Activated T-cell treated with anti-CD3 and anti-CD28 coated beads, Interleukin-2, amount 50 U/mL, for 24 hours (primary cell): ENCODE data around the gene FGF21.
"Not testable (repeated sequence)": the region's sequence is repeated elsewhere in the genome, so short reads cannot be mapped to it uniquely, and the experiment has no call there.

Experiments used
- DNase-seq: peaks from one replicate; pipeline ENCODE4 v3.0.0-alpha.2; 2020
- H3K27ac Mint-ChIP-seq: 2 replicates; pipeline ENCODE4 v1.8.0; 2020; ENCODE audit warnings: mild to moderate bottlenecking, mixed read lengths
- H3K27me3 Mint-ChIP-seq: 2 replicates; pipeline ENCODE4 v1.8.0; 2020; ENCODE audit warnings: mixed read lengths
- H3K36me3 Mint-ChIP-seq: 2 replicates; pipeline ENCODE4 v1.8.0; 2020; ENCODE audit warnings: low read depth, mixed read lengths
- H3K4me1 Mint-ChIP-seq: 2 replicates; pipeline ENCODE4 v1.8.0; 2020; ENCODE audit warnings: low read depth, mixed read lengths
- H3K4me3 Mint-ChIP-seq: 2 replicates; pipeline ENCODE4 v1.8.0; 2020; ENCODE audit warnings: mild to moderate bottlenecking, moderate library complexity, mixed read lengths
- H3K9me3 Mint-ChIP-seq: 2 replicates; pipeline ENCODE4 v1.8.0; 2020; ENCODE audit warnings: mixed read lengths

Gene FGF21, protein sequence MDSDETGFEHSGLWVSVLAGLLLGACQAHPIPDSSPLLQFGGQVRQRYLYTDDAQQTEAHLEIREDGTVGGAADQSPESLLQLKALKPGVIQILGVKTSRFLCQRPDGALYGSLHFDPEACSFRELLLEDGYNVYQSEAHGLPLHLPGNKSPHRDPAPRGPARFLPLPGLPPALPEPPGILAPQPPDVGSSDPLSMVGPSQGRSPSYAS

DNA sequence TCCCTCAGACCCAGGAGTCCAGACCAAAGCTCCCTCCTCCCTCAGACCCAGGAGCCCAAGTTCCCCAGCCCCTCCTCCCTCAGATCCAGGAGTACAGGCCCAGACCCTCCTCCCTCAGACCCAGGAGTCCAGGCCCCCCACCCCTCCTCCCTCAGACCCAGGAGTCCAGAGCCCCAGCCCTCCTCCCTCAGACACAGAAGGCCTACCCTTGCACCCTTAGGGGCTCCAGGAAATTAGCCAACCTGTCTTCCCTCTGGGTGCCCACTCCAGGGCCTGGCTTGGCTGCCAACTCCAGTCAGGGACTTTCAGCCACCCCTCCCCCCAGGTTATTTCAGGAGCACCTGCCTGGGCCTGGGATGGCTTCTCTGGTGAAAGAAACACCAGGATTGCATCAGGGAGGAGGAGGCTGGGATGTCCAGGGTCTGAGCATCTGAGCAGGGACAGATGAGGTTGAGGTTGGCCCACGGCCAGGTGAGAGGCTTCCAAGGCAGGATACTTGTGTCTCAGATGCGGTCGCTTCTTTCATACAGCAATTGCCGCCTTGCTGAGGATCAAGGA lies at the start of gene FGF21:
FGF21 (plus strand) TSS at position 441 of the 558 bp plus-strand sequence. CDS start 713 bp downstream, outside the sequence.
- Mint-ChIP-seq H3K4me1 (peaks cover 13% of the 10 kb centered on the region), H3K4me3 (no peak within 1 kb of the TSS), H3K9me3 (no peaks in the 10 kb centered on the region), H3K27me3 (peaks cover 31% of the 10 kb centered on the region), H3K27ac (no peak within 1 kb of the TSS), H3K36me3 (no peaks in the 10 kb centered on the region)
- no peak for DNase-seq

DNA sequence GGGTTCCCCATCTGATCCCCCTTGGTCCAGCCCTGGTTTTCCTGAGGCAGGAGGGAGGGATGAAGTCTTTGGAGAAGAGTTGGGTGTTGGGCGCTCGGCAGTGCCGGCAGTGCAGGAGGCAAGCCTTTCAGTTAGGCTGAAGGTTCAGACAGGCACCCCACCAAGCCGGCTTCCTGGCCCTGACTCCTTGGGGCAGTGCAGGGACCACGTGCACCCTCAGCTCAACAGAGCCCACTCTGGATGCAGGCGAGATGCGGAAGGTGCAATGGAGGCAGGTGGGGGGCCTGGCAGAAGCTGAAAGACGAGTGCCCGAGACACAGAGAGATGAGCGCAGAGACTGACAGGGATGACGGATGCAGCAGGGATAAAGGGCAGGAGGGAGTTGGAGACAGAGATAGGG lies 46.9 kb upstream of the FGF21 start:
- no peak for DNase-seq
- peaks cover 16% of the 10 kb centered on the region for H3K36me3 Mint-ChIP-seq
- no peaks in the 10 kb centered on the region for H3K9me3 Mint-ChIP-seq
- no peak overlapping the region for H3K4me3 Mint-ChIP-seq
- H3K27me3 Mint-ChIP-seq: no peaks in the 10 kb centered on the region
- H3K27ac Mint-ChIP-seq: no peak overlapping the region
- peaks cover 7% of the 10 kb centered on the region for H3K4me1 Mint-ChIP-seq

DNA sequence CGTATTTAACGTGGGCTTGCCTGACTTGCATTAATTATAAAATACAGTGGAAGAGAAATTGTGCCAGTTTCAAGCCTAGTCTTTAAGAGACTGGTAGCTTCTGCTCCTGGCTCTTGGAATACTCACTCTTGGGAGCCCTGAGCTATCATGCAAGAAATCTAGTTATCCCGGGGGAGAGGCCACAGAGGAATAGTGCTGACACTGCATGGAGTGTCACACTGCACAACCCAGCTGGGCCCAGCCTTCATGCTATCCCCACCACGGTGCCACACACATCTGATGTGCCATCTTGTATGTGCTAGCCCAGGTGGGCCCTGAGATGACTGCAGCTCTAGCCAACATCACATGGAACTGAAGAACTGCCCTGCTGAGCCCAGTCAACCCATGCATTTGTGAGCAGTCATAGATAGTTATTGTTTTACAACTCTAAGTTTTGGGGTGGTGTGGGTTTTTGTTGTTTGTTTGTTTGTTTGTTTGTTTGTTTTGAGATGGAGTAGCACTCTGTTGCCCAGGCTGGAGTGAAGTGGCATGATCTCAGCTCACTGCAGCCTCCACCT lies 44.1 kb upstream of the FGF21 start:
- Mint-ChIP-seq H3K27me3 (no peaks in the 10 kb centered on the region), H3K36me3 (peaks cover 6% of the 10 kb centered on the region), H3K27ac (no peak overlapping the region), H3K4me1 (peaks cover 18% of the 10 kb centered on the region), H3K4me3 (no peak overlapping the region), H3K9me3 (no peaks in the 10 kb centered on the region)
- DNase-seq: no peak

DNA sequence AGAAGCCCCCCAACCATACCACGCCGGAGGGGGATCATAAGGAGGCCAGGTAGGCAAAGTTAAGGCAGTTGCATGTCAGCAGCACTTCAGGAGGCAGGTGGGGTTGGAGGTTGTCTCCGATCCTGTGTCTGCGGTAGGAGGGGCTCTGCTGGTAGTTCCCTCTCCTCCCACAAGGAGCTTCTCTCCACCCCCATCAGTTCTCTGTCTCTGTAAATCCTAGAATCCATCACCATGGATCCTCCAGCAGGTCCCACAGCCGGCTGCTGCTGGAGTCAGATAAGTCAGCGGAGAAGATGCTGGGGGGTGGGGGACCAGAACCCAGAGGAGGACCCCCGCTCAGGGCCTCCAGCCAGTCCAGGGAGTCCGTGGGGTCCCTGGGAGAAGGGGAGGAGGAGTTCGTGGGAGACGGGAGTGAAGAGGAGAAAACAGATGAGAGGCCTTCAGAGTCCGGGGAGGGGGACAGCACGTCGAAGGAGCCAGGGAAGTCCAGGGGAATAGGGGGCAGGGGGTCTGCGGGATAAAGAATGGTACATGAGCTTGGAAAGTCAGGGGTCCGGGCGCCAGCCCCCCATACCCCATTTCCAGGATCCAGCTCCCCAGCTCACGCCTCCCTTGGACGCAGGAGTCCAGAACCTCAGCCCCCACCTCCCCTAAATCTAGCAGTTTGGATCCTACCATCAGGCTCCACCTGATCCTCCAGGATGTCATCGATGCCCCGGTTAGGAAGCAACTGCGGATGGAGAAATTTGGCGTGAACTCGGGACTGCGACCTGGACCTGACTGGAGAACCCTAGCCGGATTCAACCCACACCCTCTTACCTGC lies 42.1 kb upstream of the FGF21 start:
- DNase-seq: no peak
- Mint-ChIP-seq H3K36me3 (peaks cover 6% of the 10 kb centered on the region), H3K9me3 (no peaks in the 10 kb centered on the region), H3K27ac (peak overlapping the region; percentile 69), H3K4me3 (peak overlapping the region; percentile 86), H3K4me1 (peaks cover 18% of the 10 kb centered on the region), H3K27me3 (no peaks in the 10 kb centered on the region)

DNA sequence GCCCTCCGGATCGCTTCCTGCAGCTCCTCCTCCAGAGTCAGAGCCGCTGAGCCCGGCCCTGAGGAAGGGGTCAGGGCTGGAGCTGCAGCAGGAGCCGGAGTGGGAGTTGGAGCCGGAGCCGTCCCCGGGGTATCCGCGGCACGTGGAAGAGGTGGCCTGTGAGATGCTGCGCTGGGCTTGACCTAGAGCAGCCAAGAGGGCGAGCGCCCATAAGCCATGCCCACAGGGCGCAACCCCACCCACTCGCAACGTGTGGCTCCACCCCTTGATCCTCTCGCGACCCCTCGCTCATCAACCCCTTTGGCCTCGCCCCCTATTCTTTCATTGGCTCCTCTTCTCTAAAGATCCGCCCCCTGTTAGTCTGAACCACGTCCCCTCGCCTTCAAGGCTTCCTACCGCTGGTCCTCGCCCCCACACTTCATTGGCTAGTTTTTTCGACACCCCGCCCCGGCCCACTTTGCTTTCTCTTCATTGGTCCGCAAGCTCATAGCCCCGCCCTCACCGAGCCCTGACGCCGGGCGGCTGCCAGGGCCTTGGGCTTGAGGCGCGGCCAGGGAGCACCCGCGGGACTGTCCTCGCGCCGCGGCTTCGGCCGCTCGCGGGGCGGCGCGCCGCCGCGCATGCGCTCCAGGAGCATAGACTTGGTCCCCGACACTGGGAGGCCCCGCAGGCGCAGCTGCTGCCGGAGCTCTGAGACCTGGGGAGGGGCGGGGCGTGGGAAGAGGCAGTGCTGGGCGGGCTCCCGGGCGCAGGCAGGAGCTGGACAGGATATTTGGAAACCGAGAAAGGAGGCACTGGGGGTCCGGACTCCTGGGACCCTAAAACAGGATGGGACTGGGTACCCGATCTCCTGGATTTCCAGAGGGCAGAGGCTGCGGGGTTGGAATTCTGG lies 41.2 kb upstream of the FGF21 start:
- H3K27me3 Mint-ChIP-seq: no peaks in the 10 kb centered on the region
- peak overlapping the region; percentile 86 for H3K4me3 Mint-ChIP-seq

DNA sequence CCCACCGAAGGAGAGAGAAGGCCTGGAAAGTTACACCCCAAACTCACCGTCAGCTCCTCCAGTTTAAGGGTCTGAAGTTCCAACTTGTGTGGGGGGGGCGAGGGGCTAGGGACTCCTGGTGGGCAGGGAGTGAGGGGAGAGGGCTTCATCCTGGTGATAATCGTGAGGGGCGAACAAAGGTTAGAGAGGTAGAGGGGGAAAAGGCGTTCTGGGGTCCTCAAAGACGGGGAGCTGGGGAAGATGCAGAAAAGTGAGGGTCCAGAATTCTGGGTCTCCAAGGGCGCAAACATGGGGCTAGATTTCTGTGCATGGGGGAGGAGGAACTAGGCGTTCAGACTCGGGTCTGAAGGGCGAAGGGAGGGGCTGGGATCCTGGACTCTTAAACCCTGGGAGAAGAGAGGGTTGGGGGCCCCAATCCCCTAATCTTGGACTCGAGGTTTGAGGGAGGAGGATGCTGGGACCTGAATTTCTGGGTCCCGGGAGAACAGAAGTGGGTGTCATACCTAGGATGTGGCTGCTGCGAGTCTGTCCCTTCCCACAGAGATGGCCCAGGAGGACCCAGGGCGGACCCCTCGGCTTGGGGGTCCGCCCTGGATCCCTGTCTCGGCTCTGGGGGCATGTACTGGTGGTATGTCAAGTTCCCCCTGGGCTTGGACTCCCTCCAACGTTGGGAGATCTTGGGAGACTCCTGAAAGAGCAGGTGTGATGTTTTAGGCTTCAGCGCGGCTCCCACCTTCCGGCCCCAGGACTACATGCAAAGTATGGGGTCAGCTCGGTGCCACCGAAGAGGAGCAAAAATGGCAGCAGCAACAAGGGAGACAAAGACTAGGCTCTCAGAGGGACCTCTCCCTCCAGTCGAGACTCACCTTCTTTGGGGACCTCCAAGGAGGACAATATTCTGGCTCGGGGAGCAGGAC lies 40.3 kb upstream of the FGF21 start:
- Mint-ChIP-seq H3K27ac (peak overlapping the region; percentile 91), H3K4me1 (peaks cover 18% of the 10 kb centered on the region)

More for the DNA sequence above, 41.2 kb upstream of the FGF21 start:
- Mint-ChIP-seq H3K36me3 (peaks cover 6% of the 10 kb centered on the region), H3K9me3 (no peaks in the 10 kb centered on the region), H3K4me1 (peaks cover 18% of the 10 kb centered on the region), H3K27ac (peak overlapping the region; percentile 91)
- DNase-seq: peak; percentile 98

DNA sequence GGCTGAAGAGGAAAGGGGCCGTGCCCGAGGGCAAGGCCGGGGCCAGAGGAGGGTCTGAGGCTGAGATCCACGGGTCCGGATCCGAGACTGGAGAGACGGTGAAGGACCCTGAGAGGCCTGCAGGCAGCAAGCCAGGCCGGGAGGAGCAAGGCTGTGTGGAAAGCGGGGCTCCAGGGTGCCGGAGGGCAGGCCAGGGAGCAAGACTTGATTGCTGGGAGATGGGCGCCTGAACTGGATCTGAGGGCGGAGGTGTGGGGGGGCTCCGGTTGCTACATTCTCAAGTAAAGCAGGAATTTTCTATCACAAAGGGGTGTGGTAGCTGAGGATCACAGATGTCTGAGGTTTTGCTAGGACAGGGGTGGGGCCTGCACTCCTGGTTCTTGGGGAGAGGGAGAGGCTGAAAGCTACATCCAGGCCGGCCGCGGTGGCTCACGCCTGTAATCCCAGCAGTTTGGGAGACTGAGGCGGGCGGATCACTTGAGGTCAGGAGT lies 39.6 kb upstream of the FGF21 start:
- Mint-ChIP-seq H3K4me3 (peak overlapping the region; percentile 83), H3K27ac (no peak overlapping the region), H3K27me3 (no peaks in the 10 kb centered on the region), H3K4me1 (peaks cover 24% of the 10 kb centered on the region), H3K36me3 (peaks cover 7% of the 10 kb centered on the region), H3K9me3 (no peaks in the 10 kb centered on the region)
- no peak for DNase-seq

More for the DNA sequence above, 40.3 kb upstream of the FGF21 start:
- no peak for DNase-seq
- H3K4me3 Mint-ChIP-seq: peak overlapping the region; percentile 83
- H3K36me3 Mint-ChIP-seq: peaks cover 6% of the 10 kb centered on the region
- H3K9me3 Mint-ChIP-seq: no peaks in the 10 kb centered on the region
- no peaks in the 10 kb centered on the region for H3K27me3 Mint-ChIP-seq

DNA sequence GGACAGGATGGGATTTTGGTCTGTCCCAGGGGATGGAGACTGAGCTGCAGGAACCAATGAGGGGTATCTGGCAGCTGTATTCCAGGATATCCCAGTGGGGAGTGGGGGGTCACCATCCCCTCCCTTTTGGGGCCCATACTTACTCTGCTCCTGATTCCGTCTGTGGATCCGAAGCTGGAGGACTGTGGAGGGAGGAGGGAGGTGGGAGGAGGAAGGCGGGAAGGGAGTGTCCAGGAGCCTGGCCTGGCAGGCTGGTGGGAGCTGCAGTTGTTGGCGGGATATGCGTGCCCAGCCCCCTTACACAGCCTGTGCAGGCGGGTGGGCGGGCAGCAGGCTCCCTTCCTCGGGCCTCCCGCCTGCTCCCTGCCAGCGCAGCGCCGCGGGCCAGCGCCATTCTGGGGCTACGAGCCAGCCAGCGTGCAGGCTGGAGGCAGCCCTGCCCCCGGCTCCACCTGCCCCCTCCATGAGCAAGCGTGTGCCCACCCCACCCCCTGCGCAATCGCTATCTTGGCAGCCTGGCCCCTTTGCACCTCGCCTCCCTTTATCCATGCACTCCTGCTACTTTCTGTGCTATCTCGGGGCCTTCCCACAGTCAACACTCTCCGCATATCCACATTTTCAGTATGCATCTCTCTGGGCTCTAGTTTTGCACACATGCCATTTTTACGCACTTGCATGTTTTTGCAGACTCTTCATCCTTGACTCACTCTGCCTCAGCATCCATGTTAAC lies 38.6 kb upstream of the FGF21 start:
- Mint-ChIP-seq H3K27me3 (no peaks in the 10 kb centered on the region), H3K4me3 (no peak overlapping the region), H3K9me3 (no peaks in the 10 kb centered on the region), H3K36me3 (peaks cover 2% of the 10 kb centered on the region), H3K4me1 (peaks cover 30% of the 10 kb centered on the region), H3K27ac (no peak overlapping the region)
- DNase-seq: no peak

DNA sequence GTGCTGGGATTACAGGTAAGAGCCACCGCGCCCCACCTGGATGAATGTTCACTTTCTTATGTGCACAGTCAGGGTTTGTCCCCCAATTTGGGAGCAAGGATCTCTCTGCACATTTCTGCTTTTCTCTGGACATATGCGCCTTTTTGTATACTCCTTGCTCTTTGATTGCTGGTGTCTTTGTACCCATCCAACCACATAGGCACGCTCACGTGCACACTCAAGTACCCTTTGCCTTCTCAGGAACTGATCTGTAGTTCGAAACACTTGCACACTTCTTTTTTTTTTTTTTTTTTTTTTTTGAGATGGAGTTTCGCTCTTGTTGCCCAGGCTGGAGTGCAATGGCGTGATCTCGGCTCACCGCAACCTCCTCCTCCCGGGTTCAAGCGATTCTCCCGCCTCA lies 37.2 kb upstream of the FGF21 start:
- H3K36me3 Mint-ChIP-seq, H3K4me3 Mint-ChIP-seq, DNase-seq, H3K27me3 Mint-ChIP-seq, H3K27ac Mint-ChIP-seq, H3K9me3 Mint-ChIP-seq: not testable (repeated sequence)
- H3K4me1 Mint-ChIP-seq: peaks cover 28% of the 10 kb centered on the region

DNA sequence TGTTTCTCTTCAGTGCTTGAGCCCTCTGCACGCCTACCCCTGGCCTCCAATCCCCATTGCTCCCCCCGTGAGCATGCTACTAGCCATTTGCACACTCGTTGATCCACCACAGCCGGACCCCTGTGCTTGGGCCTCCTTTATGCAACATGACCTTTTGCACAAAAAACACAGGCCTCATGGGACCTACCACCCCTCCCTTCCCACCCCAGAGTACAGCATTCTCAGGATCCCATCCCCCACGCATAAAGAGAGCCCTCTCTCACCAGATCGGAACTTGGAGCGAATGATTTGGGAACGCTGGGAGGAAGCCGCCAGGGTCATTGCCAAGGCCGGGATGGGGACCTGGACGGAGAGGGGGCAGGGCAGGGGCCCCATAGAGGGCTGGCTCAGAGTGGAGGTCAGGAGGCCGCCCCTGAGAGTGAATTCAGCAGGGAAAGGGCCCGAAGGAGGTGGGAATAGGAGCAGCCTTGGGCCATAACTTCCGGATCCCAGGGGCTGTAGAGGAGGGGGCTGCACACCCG lies 36.6 kb upstream of the FGF21 start:
- Mint-ChIP-seq H3K4me1 (peaks cover 23% of the 10 kb centered on the region), H3K36me3 (peaks cover 2% of the 10 kb centered on the region), H3K9me3 (no peaks in the 10 kb centered on the region), H3K4me3 (no peak overlapping the region), H3K27me3 (no peaks in the 10 kb centered on the region), H3K27ac (no peak overlapping the region)
- DNase-seq: no peak

DNA sequence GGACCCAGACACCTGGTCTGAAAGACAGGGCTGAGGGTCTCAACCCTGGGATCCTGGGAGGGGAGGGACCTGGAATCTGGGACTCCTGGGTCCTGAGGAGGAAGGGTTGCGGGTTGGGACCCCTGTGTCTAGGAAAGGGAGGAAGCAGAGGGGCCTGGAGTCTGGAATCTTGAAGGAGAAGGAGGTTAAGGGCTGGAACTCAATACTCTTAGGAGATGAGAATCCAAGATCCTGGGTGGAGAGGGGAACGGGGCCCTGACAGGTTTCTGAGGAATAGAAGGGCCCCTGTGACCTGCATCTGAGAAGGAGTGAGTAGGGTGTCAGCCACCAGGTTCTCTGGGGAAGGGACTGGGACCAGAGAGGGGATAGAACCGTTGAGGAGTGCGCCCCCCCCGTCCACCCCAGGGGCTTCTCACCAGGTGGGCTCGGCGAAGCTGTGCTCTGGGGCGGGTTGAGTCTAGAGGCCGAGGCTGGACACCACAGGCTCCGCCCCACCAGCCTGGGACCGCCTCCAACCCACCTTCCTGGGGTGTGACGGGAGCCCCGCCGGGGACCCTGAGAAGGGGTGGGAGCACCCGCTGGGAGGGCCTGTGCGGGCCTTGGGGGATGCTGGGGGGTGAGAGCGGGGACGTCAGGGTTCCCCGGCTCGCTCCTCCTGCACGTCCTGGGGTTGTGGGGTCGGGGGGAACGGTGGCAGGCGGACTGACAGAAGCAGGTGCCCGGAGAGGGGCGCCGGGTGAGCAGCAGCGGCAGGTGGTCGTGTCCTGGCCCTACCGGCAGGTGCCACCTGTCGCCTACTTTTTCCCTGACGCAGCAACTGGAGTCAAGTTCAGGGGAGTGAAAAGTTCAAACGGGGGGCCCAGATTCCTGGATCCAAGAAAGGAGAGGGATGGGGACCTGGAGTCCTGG lies 35.8 kb upstream of the FGF21 start, which contains the start of gene MAMSTR:
MAMSTR (minus strand) TSS at position 463 of the 909 bp plus-strand sequence. CDS start 694 bp downstream, outside the sequence.
- Mint-ChIP-seq H3K9me3 (no peaks in the 10 kb centered on the region), H3K27ac (peak within 1 kb of the TSS; percentile 98), H3K4me3 (peak within 1 kb of the TSS; percentile 86), H3K4me1 (peaks cover 22% of the 10 kb centered on the region), H3K27me3 (no peaks in the 10 kb centered on the region), H3K36me3 (peaks cover 2% of the 10 kb centered on the region)
- DNase-seq: no peak

DNA sequence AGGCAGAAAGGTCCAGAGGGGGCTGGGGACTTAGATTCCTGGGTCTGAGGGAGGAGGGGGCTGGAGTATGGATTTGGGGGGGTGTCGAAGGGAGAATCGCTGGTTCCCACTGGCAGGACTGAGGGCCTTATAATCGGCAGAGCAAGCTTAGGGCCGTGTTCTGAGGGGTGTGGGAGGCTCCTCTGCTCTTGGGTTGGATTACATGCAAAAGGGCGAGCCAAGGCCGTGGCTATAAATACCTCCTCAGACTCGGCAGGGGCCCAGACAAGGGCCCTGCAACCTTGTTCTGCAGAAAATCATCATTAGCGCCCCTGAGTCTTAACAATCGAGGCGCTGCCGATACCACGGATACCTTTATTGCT lies 35.1 kb upstream of the FGF21 start:
- Mint-ChIP-seq H3K27me3 (no peaks in the 10 kb centered on the region), H3K4me1 (peaks cover 22% of the 10 kb centered on the region), H3K36me3 (peaks cover 4% of the 10 kb centered on the region), H3K27ac (peak overlapping the region; percentile 98), H3K9me3 (peaks cover 6% of the 10 kb centered on the region), H3K4me3 (peak overlapping the region; percentile 86)
- DNase-seq: no peak
